Effector memory CD4-positive, alpha-beta T cell (primary cell): ENCODE results near the gene MBD2.

ENCODE experiments used
- DNase-seq, 3 donors: peaks; one replicate each; pipeline ENCODE4 v3.0.0-alpha.2; 2020
- H3K27ac ChIP-seq: 2 replicates; pipeline ENCODE4 v1.7.0; 2013; ENCODE audit warnings: mild to moderate bottlenecking, low read length, moderate library complexity; ENCODE audit not compliant: insufficient read depth, poor library complexity, severe bottlenecking
- H3K27me3 ChIP-seq: replicated peaks from 2 replicates; pipeline ENCODE4 v1.7.0; 2013; ENCODE audit warnings: mild to moderate bottlenecking, low read length; ENCODE audit not compliant: insufficient read depth, control insufficient read depth, poor library complexity, severe bottlenecking
- H3K36me3 ChIP-seq: 2 replicates; pipeline ENCODE4 v1.7.0; 2013; ENCODE audit warnings: mild to moderate bottlenecking, low read length, moderate library complexity; ENCODE audit not compliant: control insufficient read depth, insufficient read depth
- H3K4me1 ChIP-seq: 2 replicates; pipeline ENCODE4 v1.7.0; 2013; ENCODE audit warnings: low read length, mild to moderate bottlenecking; ENCODE audit not compliant: control insufficient read depth, insufficient read depth, poor library complexity, severe bottlenecking
- H3K4me3 ChIP-seq: 2 replicates; pipeline ENCODE4 v1.7.0; 2013; ENCODE audit warnings: low read length, low read depth, mild to moderate bottlenecking; ENCODE audit not compliant: insufficient read depth, poor library complexity, severe bottlenecking
- H3K9me3 ChIP-seq: 2 replicates; pipeline ENCODE4 v1.7.0; 2013; ENCODE audit warnings: mild to moderate bottlenecking, low read length, moderate library complexity; ENCODE audit not compliant: control insufficient read depth

The MBD2 gene

DNA sequence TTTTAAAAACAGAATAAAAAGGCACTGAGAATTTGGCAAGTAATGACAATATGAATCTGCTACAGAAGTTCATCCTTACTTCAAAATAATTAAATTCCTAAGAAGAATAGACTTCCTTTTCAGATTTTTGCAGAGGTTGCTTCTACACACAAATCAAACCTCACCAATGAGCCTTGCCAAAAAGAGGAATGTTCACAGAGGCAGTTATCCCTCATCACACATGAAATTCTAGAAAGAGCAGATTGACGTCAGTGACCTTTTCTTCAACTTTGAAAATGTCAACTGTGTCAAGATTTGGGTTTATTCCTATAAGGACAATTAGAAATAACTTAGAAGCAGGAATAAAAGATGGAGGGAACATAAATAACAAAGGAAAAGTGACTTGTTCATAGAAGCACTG, 64.6 kb downstream of the MBD2 start:
- Histone ChIP-seq H3K9me3 (no peaks in the 10 kb centered on the region), H3K36me3 (peaks cover 78% of the 10 kb centered on the region)

DNA sequence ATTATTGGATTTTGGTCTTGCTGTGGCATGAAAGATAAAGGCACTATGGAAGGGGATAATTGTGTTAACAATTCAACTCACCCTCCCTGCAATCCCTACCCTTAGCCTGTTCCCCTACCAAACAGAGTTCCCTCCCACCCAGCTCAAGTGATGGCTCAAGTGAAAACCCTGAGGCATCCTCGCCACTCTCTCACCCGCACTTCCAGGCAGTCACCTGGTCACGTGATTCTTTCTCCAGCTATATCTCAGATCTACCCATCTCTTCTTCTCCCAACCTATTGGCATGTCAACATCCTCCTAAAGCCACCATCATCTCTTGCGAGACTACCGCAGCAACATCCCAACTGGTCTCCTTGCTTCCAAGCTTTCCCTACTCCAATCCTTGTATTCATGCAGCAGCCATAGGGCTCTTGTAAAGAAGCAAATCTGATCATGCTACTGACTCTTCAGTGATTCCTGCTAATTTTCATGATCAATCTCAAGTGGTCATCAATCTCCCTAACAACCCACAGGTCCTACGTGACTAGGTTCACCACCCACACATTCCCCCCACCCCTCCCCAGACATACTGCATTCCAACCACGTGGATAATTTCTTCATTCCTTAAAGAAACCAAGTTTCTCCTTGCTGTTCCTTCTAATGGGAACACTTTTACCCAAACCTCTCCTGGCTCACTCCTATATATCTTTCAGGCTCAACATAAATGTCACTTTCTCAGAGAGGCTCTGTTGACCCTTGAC, 66.7 kb downstream of the MBD2 start:
- DNase-seq: no peak
- no peak overlapping the region for H3K4me3 ChIP-seq
- H3K27ac ChIP-seq: no peak overlapping the region
- H3K4me1 ChIP-seq: no peaks in the 10 kb centered on the region
- no peaks in the 10 kb centered on the region for H3K9me3 ChIP-seq
- H3K36me3 ChIP-seq: peaks cover 74% of the 10 kb centered on the region
- no peaks in the 10 kb centered on the region for H3K27me3 ChIP-seq

More for the DNA sequence above, 64.6 kb downstream of the MBD2 start:
- DNase-seq: no peak
- no peak overlapping the region for H3K27ac ChIP-seq
- H3K4me3 ChIP-seq: no peak overlapping the region
- H3K27me3 ChIP-seq: no peaks in the 10 kb centered on the region
- no peaks in the 10 kb centered on the region for H3K4me1 ChIP-seq

DNA sequence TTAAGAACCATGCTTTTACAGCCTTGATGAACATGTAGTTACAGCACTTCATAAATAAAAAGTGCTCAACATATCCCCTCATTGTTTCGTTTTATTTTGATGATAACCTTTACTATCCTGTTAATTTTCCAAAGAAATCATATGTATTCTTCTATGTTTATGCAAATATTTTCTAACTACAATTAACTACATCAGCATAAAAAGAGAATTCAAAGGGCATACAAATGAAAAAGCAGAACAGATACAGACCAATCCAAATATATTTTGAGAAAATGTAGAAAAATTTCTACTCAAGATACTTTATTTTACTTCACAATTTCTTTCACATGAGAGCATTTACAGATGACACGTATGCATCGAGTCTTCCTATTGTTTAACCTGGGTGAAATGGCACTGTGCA, 69.1 kb downstream of the MBD2 start:
- no peak for DNase-seq
- no peak overlapping the region for H3K4me3 ChIP-seq
- no peaks in the 10 kb centered on the region for H3K27me3 ChIP-seq
- no peaks in the 10 kb centered on the region for H3K4me1 ChIP-seq
- H3K27ac ChIP-seq: no peak overlapping the region
- H3K36me3 ChIP-seq: peaks cover 59% of the 10 kb centered on the region
- H3K9me3 ChIP-seq: no peaks in the 10 kb centered on the region

DNA sequence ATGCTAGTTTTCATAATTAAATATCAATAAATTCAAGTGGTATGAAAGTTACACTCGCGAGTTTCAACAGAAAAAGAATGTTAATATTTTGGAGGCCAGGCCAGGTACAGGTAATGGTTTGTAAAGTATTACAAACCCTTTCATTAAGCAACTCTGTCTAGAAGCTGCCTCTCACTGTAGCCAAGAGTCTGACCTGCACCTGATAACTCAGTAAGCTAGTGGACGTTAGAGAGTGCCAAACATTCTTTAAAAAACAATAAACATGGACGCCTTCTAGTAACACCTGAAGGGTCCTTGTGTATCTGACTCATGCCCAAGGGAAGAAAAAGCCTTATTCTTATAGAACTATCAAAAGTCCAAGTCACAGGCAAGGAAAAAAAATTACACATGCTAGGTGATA, 70.2 kb downstream of the MBD2 start:
- Histone ChIP-seq H3K27me3 (no peaks in the 10 kb centered on the region), H3K9me3 (no peaks in the 10 kb centered on the region), H3K36me3 (peaks cover 48% of the 10 kb centered on the region), H3K27ac (no peak overlapping the region), H3K4me3 (no peak overlapping the region), H3K4me1 (no peaks in the 10 kb centered on the region)
- no peak for DNase-seq

DNA sequence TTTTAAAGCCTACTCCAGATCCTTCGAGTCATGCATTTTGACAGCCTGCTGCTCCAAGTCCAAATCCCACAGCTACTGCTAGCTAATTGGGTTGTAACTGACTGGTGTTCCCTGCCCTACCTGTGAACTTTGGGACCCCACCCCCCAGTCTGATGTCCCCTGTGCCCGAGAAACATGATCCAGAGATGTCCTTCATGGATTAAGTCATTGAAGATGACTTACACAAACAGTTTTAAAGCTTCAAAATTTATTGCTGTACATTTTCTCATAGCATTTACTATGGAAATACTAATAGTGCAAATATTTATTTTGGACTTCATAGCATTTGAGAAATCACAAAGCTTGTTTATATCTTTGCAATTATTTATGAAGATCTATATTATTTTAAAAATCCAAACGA, 73.1 kb downstream of the MBD2 start:
- peaks cover 26% of the 10 kb centered on the region for H3K36me3 ChIP-seq
- H3K4me3 ChIP-seq: no peak overlapping the region
- DNase-seq: no peak
- no peaks in the 10 kb centered on the region for H3K9me3 ChIP-seq
- no peaks in the 10 kb centered on the region for H3K27me3 ChIP-seq
- no peaks in the 10 kb centered on the region for H3K4me1 ChIP-seq
- no peak overlapping the region for H3K27ac ChIP-seq

DNA sequence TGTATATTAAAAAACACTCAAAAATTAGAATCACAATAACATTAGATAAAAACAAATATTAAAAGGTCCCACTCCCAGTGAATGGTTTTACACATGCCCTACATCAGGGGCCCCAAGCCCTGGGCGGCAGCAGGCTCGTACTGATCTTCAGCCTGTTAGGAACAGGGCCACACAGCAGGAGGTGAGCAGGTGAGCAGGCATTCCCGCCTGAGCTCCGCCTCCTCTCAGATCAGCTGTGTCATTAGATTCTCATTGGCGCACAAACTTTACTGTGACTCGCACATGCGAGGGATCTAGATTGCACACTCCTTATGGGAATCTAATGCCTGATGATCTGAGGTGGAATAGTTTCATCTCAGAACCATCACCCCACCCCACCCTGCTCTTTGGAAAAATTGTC, 74.2 kb downstream of the MBD2 start:
- no peaks in the 10 kb centered on the region for H3K9me3 ChIP-seq
- H3K27ac ChIP-seq: no peak overlapping the region
- no peaks in the 10 kb centered on the region for H3K27me3 ChIP-seq
- no peak for DNase-seq
- peaks cover 21% of the 10 kb centered on the region for H3K36me3 ChIP-seq
- H3K4me1 ChIP-seq: no peaks in the 10 kb centered on the region
- no peak overlapping the region for H3K4me3 ChIP-seq

DNA sequence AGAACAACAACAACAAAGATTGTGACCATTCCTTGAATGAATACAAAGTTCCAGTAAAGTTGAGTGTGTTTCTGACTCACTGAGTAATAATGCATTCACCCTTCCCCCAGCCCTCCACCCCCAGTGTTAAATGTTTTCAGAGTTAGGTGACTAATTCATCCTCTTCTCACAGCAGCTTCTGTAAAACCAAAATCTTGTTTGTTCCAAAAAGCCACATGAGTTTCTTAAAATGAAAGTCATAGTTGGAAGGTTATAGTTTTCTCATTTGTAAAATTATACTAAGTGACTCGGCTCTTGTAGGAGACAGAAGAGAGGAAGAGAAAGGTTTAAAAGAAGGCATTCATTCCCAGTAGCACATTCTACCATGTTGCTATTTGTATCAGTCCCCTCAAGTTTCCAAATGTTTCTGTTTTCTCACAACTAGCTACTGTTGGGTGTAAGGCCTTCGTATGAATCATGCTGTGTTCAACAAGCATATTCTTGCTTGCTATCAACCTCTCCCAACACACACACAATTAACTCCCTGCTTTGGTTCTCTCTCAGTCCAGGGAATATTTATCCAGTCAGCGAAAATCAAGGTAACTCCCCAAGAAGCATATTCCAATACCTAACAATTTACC, 75.3 kb downstream of the MBD2 start:
- Histone ChIP-seq H3K4me1 (no peaks in the 10 kb centered on the region), H3K27me3 (no peaks in the 10 kb centered on the region), H3K36me3 (peaks cover 16% of the 10 kb centered on the region), H3K4me3 (no peak overlapping the region), H3K27ac (no peak overlapping the region), H3K9me3 (no peaks in the 10 kb centered on the region)
- DNase-seq: no peak

DNA sequence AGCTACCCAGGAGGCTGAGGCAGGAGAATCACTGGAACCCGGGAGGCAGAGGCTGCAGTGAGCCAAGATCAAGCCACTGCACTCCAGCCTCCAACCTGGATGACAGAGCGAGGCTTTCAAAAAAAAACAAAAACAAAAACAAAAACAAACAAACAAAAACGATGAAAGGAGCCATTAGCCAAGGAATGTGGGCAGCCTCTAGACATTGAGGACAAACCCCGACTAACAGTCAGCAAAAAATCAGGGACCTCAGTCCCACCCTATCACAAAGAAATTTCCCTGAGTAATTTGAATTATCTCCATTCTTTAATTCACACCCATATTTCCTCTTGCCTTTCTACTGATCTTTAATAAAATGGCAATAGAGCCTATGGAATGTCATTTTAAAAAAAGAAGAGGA, 75.8 kb downstream of the MBD2 start:
- peaks cover 12% of the 10 kb centered on the region for H3K36me3 ChIP-seq
- H3K27ac ChIP-seq: no peak overlapping the region
- H3K27me3 ChIP-seq: no peaks in the 10 kb centered on the region
- H3K9me3 ChIP-seq: no peaks in the 10 kb centered on the region
- no peak overlapping the region for H3K4me3 ChIP-seq
- no peaks in the 10 kb centered on the region for H3K4me1 ChIP-seq
- no peak for DNase-seq

DNA sequence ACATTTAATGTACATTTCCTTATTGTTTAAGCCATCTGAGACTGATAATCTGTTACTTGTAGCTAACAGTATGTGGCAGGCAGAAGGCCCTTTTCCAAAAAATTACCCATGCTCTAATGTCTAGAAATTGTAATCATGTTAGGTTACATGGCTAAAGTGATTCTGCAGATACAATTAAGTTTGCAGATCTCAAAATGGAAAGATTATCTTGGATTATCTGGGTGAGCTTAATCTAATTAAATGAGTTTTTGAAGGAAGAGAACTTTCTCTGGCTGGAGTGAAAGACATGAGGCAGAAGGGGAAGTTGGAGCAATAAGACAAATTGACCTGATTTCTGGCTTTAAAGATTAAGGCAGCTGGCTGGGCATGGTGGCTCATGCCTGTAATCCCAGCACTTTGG, 76.3 kb downstream of the MBD2 start:
- Histone ChIP-seq H3K9me3 (no peaks in the 10 kb centered on the region), H3K27ac (no peak overlapping the region), H3K27me3 (no peaks in the 10 kb centered on the region), H3K4me3 (no peak overlapping the region), H3K36me3 (peaks cover 7% of the 10 kb centered on the region), H3K4me1 (no peaks in the 10 kb centered on the region)
- no peak for DNase-seq

DNA sequence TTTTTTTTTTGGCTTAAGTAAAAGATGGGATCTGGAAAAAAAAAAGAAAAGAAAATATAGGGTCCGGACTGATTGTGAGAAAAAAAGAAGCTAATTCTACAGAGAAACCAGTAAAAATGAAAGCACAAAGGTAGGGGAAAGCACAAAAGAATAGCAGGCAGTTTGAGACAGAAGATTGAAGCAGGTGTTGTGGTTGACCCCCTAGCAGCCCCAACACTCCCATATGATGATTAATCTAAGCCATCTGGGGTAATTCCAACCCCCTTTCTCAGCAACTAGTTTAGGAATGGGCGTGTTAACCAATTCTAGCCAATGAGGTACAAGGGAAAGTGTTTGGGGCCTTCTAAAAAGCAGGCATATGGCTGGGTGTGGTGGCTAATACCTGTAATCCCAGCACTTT, 77.0 kb downstream of the MBD2 start:
- no peaks in the 10 kb centered on the region for H3K4me1 ChIP-seq
- no peak for DNase-seq
- H3K27ac ChIP-seq: no peak overlapping the region
- H3K36me3 ChIP-seq: no peaks in the 10 kb centered on the region
- no peaks in the 10 kb centered on the region for H3K9me3 ChIP-seq
- H3K27me3 ChIP-seq: no peaks in the 10 kb centered on the region
- H3K4me3 ChIP-seq: no peak overlapping the region
